ENCODE measurements around the gene FOXR1.

GRCh38 chr11:118957968-118958367 lies 13.6 kb upstream of the FOXR1 start:
- no peak for TF ChIP-seq EZH2 (IDR thresholded peaks at IDR 0.05; ENCODE audit: borderline replicate concordance, low read depth, low read length, severe bottlenecking)
- TF ChIP-seq POLR2A (IDR thresholded peaks at IDR 0.05; ENCODE audit: low read depth, low read length), result no peak
- TF ChIP-seq CTCF (IDR thresholded peaks at IDR 0.05; ENCODE audit: extremely low read depth in 1 of 2, insufficient read depth in 1 of 2, low read depth in 1 of 2, low read length in 2 of 2), result no peak
- no peak for TF ChIP-seq MAX (IDR thresholded peaks at IDR 0.05; ENCODE audit: insufficient read depth, insufficient read length)
- TF ChIP-seq POLR2AphosphoS5 (IDR thresholded peaks at IDR 0.05; ENCODE audit: insufficient read depth, low read depth, low read length), result no peak
- no peak for TF ChIP-seq MYC (IDR thresholded peaks at IDR 0.05; ENCODE audit: low read depth, low read length)
- TF ChIP-seq FOS (IDR thresholded peaks at IDR 0.05; ENCODE audit: borderline replicate concordance, insufficient read depth, low read length), result no peak
- TF ChIP-seq JUN (IDR thresholded peaks at IDR 0.05; ENCODE audit: borderline replicate concordance, insufficient read depth, insufficient read length, low read depth), result no peak

Data from endothelial cell of umbilical vein (primary cell).